Measurements from ENCODE around the gene C2CD4C. TPM values are rescaled to one million over a fixed set of nuclear protein-coding genes. Genes with fewer than 3 reads are reported as not detected.

C2CD4C gene
- total RNA-seq, 1 experiment from 2014 or later: 7.1 TPM

GRCh38 chr19:369256-369655, 39.7 kb downstream of the C2CD4C start:
- peaks cover 3 to 5% of the 10 kb centered on the region in 2 experiments; a peak in 2 of 4 replicates for H3K4me1 ChIP-seq (ENCODE audit: control insufficient read depth in 1 of 2, insufficient read depth in 2 of 2, low read length in 2 of 2)
- no peaks in the 10 kb centered on the region for H3K27me3 ChIP-seq (ENCODE audit: insufficient read depth, low read length)
- H3K79me2 ChIP-seq (ENCODE audit: insufficient read depth, low read length): no peaks in the 10 kb centered on the region
- no peak overlapping the region for H3K9ac ChIP-seq (ENCODE audit: low read length)
- CTCF ChIA-PET: no interaction called here
- no peaks in the 10 kb centered on the region for H3K9me2 ChIP-seq (ENCODE audit: insufficient read depth)
- no peak overlapping the region for H3K4me2 ChIP-seq (ENCODE audit: low read length)
- no peak for TF ChIP-seq FOSL1 (IDR thresholded peaks at IDR 0.05; ENCODE audit: low read depth)
- TF ChIP-seq EZH2phosphoT487 (IDR thresholded peaks at IDR 0.05; ENCODE audit: borderline replicate concordance): no peak
- no peak for TF ChIP-seq ZNF274 (IDR thresholded peaks at IDR 0.05; ENCODE audit: low read depth, low read length)
- TF ChIP-seq YY1 (IDR thresholded peaks at IDR 0.05; ENCODE audit: extremely low read depth, insufficient replicate concordance, low read depth, low read length): no peak
- TF ChIP-seq ZBTB33 (IDR thresholded peaks at IDR 0.05; ENCODE audit: extremely low read depth, insufficient replicate concordance, low read length): no peak
- no peak for TF ChIP-seq ATF3 (IDR thresholded peaks at IDR 0.05)
- no peaks in the 10 kb centered on the region for H3K36me3 ChIP-seq (ENCODE audit: control insufficient read depth in 1 of 2, insufficient read depth in 2 of 2, low read length in 2 of 2)
- H3K4me3 ChIP-seq (replicated peaks in 1 of 2; ENCODE audit: low read depth in 1 of 2, low read length in 2 of 2): no peak overlapping the region
- intact Hi-C loops (cut with micrococcal nuclease): no loop called here
- POLR2A ChIA-PET: no interaction called here
- H3K9me3 ChIP-seq (ENCODE audit: control insufficient read depth in 1 of 2, insufficient read depth in 1 of 2, low read depth in 1 of 2, low read length in 2 of 2): no peaks in the 10 kb centered on the region
- DNase-seq (ENCODE audit: low read depth, low spot score) (no peak), ATAC-seq (no peak)
- no peak overlapping the region for H2AFZ ChIP-seq (ENCODE audit: low read depth, low read length, poor library complexity, severe bottlenecking)
- H4K20me1 ChIP-seq (ENCODE audit: insufficient read depth): no peaks in the 10 kb centered on the region
- no peak overlapping the region for H3K27ac ChIP-seq (ENCODE audit: low read depth, low read length)
- no TSS peak for BruUV-seq (replicated peaks)
- RAD21 ChIA-PET (ENCODE audit: low non-redundant PET in 1 of 2, low total read pairs in 2 of 2, uncharacterized antibody in 2 of 2, unreplicated experiment in 2 of 2): no interaction called here

- intact Hi-C loops (cut with micrococcal nuclease): no loop called here
- RAD21 ChIA-PET (ENCODE audit: low non-redundant PET in 1 of 2, low total read pairs in 2 of 2, uncharacterized antibody in 2 of 2, unreplicated experiment in 2 of 2): no interaction called here
- DNase-seq (ENCODE audit: low read depth, low spot score) (no peak), ATAC-seq (no peak)
- Histone ChIP-seq H4K20me1 (ENCODE audit: insufficient read depth) (no peaks in the 10 kb centered on the region), H3K27ac (ENCODE audit: low read depth, low read length) (no peak overlapping the region), H3K36me3 (ENCODE audit: control insufficient read depth in 1 of 2, insufficient read depth in 2 of 2, low read length in 2 of 2) (no peaks in the 10 kb centered on the region), H2AFZ (ENCODE audit: low read depth, low read length, poor library complexity, severe bottlenecking) (no peak overlapping the region), H3K4me1 (ENCODE audit: control insufficient read depth in 1 of 2, insufficient read depth in 2 of 2, low read length in 2 of 2) (no peaks in the 10 kb centered on the region; a peak in 1 of 4 replicates), H3K27me3 (ENCODE audit: insufficient read depth, low read length) (no peaks in the 10 kb centered on the region), H3K9me2 (ENCODE audit: insufficient read depth) (no peaks in the 10 kb centered on the region), H3K4me3 (replicated peaks in 1 of 2; ENCODE audit: low read depth in 1 of 2, low read length in 2 of 2) (no peak overlapping the region), H3K4me2 (ENCODE audit: low read length) (no peak overlapping the region), H3K79me2 (ENCODE audit: insufficient read depth, low read length) (no peaks in the 10 kb centered on the region), H3K9me3 (ENCODE audit: control insufficient read depth in 1 of 2, insufficient read depth in 1 of 2, low read depth in 1 of 2, low read length in 2 of 2) (no peaks in the 10 kb centered on the region), H3K9ac (ENCODE audit: low read length) (no peak overlapping the region)
- CTCF ChIA-PET: no interaction called here
- TF ChIP-seq REST (IDR thresholded peaks at IDR 0.05; ENCODE audit: low read depth) (no peak), SIN3A (IDR thresholded peaks at IDR 0.05; ENCODE audit: low read depth) (no peak), EGR1 (IDR thresholded peaks at IDR 0.05; ENCODE audit: low read depth) (no peak), EZH2phosphoT487 (IDR thresholded peaks at IDR 0.05; ENCODE audit: borderline replicate concordance) (no peak)
- POLR2A ChIA-PET: no interaction called here
- no TSS peak for BruUV-seq (replicated peaks)
Observed at GRCh38 chr19:368630-369024, 40.3 kb downstream of the C2CD4C start.

Data from HCT116 (cell line).